Nephron (organoid): ENCODE data around the gene HOXA10.

Experiments used
- H3K27ac Mint-ChIP-seq, 3 experiments: 2 replicates each; pipeline ENCODE4 v1.8.0; 2020; ENCODE audit warnings: mixed read lengths in 3 of 3, mild to moderate bottlenecking in 2 of 3, moderate library complexity in 1 of 3
- H3K27me3 Mint-ChIP-seq: 2 replicates; pipeline ENCODE4 v1.8.0; 2021; ENCODE audit warnings: low read depth, mild to moderate bottlenecking, moderate library complexity, mixed read lengths
- H3K36me3 Mint-ChIP-seq: 2 replicates; pipeline ENCODE4 v1.8.0; 2020; ENCODE audit warnings: low read depth, mixed read lengths
- H3K4me1 Mint-ChIP-seq: 2 replicates; pipeline ENCODE4 v1.8.0; 2020; ENCODE audit warnings: mixed read lengths
- H3K4me3 Mint-ChIP-seq, 3 experiments: 2 replicates each; pipeline ENCODE4 v1.8.0; 2020; ENCODE audit warnings: mild to moderate bottlenecking in 3 of 3, mixed read lengths in 3 of 3, moderate library complexity in 2 of 3
- H3K9me3 Mint-ChIP-seq: 2 replicates; pipeline ENCODE4 v1.8.0; 2020; ENCODE audit warnings: mixed read lengths
- TF ChIP-seq, protein P1 (sequence below), 3 experiments: fragments of 200-600 bp; sonication (generic); IDR thresholded peaks; one replicate each; pipeline ENCODE4 v1.5.0; 2021; ENCODE audit warnings: antibody characterized with exemption in 3 of 3; ENCODE audit not compliant: unreplicated experiment in 3 of 3

HOXA10 gene

DNA sequence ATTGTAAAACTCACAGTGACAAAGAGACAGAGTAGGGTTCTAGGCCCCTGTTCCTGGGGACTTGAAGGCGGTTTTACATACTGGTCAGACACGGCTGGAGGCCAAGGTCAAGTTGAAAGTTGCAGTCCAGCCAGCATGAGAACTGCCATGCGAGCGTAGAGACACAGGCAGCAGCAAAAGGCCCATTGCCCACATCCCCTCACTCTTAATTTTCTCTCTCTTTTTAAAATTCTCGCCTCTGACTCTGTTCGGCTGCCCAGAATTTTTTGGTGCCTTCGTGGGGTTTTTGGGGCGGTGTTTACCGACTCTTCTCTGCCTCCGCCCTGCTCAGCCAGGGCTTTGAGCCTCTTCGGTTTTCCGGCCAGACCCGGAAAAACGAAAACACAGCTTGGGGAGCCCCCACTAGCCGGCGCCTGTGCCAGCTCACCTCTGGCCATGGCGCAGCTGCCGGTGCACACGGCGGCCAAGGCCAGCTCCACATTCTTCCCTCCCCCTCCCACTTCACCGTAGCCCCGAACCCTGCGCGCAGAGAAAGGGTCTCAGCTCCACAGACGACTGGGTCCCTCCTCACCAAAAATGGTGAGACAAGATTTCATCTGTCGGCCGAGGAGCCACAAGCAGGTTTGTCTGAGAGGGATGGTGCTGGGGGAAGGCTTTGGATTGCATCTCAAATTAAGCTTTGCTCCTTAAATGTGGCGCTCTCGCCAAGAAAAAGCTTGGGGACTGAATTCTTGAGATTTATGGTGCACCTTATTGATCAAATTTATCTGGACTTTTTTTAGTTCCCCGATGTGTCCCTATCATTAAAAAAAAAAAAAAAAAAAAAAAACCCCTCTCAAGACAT, 28.1 kb upstream of the HOXA10 start:
- Mint-ChIP-seq H3K4me1 (peaks cover 30% of the 10 kb centered on the region), H3K4me3 (peak overlapping the region; percentile 18 to 82 (median 23)), H3K27ac (no peak overlapping the region), H3K27me3 (peaks cover 98% of the 10 kb centered on the region), H3K9me3 (peaks cover 2% of the 10 kb centered on the region), H3K36me3 (no peaks in the 10 kb centered on the region)
- TF ChIP-seq, protein P1, sequence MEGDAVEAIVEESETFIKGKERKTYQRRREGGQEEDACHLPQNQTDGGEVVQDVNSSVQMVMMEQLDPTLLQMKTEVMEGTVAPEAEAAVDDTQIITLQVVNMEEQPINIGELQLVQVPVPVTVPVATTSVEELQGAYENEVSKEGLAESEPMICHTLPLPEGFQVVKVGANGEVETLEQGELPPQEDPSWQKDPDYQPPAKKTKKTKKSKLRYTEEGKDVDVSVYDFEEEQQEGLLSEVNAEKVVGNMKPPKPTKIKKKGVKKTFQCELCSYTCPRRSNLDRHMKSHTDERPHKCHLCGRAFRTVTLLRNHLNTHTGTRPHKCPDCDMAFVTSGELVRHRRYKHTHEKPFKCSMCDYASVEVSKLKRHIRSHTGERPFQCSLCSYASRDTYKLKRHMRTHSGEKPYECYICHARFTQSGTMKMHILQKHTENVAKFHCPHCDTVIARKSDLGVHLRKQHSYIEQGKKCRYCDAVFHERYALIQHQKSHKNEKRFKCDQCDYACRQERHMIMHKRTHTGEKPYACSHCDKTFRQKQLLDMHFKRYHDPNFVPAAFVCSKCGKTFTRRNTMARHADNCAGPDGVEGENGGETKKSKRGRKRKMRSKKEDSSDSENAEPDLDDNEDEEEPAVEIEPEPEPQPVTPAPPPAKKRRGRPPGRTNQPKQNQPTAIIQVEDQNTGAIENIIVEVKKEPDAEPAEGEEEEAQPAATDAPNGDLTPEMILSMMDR (IDR thresholded peaks at IDR 0.05; ENCODE audit: unreplicated experiment in 3 of 3) = no peak

DNA sequence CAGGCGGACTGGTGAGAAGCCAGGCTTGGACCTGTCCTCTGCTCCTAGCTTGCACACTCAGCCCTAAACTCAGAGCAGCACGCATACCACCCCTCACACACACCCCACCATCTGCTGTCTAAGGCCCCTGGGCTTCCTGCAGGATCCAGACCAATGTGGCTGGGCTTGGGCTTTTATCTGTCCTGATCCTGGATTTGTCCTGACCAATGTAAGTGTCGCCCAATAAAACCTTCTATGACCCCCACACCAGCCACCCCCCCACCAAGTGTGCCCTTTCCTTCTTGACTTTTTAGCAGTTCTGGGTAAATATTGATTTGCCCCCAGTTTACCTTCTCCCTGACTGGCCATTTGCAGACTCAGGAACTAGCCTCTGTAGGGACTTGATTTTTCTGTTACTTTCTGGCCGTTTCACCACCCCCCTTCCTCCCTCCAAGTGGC, 27.5 kb upstream of the HOXA10 start:
- TF ChIP-seq, protein P1 (IDR thresholded peaks at IDR 0.05; ENCODE audit: unreplicated experiment in 3 of 3) = no peak
- H3K4me3 Mint-ChIP-seq = peak overlapping the region; percentile 70 to 82 (median 79)
- peaks cover 98% of the 10 kb centered on the region for H3K27me3 Mint-ChIP-seq
- H3K36me3 Mint-ChIP-seq = no peaks in the 10 kb centered on the region
- peaks cover 2% of the 10 kb centered on the region for H3K9me3 Mint-ChIP-seq
- no peak overlapping the region for H3K27ac Mint-ChIP-seq
- peaks cover 30% of the 10 kb centered on the region for H3K4me1 Mint-ChIP-seq

DNA sequence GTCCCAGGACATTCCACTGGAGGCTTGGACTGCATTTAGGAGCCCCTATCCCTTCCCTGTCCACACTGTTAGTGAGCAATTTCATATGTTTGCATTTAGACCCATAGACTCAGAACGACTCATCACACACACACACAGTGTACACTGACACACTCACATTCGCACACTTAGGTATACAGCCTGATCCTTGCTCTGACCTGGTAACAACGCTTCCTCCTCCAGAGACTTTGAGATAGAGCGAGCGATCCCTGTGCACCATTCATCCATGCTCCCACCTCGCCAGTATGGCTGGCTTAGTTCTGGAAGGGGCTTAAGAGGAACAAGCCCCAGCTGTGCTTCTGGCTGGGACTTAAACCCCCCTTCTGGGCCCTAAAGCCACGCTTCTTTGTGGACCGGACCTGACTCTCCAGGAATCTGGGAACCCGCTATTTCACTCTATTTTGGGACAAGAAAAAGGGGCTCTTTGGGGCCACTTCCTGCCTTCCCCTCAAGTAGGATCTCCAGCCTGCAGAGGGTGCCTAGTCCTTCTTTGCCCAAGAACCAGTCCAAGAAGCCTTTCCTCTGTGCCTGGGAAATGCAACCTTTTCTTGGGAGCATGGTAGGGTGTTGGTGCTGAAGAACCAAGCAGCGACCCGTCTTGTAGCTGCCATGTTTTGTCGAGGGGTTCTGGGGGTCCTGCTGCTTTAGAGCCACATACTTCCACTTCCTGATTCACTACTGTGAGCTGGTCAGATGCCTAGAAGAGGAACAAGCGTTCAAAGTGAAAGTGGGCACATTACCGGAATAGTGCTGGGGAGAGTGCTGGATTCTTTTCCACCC, 26.9 kb upstream of the HOXA10 start:
- no peaks in the 10 kb centered on the region for H3K36me3 Mint-ChIP-seq
- peaks cover 98% of the 10 kb centered on the region for H3K27me3 Mint-ChIP-seq
- no peak overlapping the region for H3K27ac Mint-ChIP-seq
- H3K4me1 Mint-ChIP-seq = peaks cover 29% of the 10 kb centered on the region
- TF ChIP-seq, protein P1 (IDR thresholded peaks at IDR 0.05; ENCODE audit: unreplicated experiment in 3 of 3) = no peak
- H3K4me3 Mint-ChIP-seq = peak overlapping the region; percentile 70 to 82 (median 79)
- no peaks in the 10 kb centered on the region for H3K9me3 Mint-ChIP-seq

DNA sequence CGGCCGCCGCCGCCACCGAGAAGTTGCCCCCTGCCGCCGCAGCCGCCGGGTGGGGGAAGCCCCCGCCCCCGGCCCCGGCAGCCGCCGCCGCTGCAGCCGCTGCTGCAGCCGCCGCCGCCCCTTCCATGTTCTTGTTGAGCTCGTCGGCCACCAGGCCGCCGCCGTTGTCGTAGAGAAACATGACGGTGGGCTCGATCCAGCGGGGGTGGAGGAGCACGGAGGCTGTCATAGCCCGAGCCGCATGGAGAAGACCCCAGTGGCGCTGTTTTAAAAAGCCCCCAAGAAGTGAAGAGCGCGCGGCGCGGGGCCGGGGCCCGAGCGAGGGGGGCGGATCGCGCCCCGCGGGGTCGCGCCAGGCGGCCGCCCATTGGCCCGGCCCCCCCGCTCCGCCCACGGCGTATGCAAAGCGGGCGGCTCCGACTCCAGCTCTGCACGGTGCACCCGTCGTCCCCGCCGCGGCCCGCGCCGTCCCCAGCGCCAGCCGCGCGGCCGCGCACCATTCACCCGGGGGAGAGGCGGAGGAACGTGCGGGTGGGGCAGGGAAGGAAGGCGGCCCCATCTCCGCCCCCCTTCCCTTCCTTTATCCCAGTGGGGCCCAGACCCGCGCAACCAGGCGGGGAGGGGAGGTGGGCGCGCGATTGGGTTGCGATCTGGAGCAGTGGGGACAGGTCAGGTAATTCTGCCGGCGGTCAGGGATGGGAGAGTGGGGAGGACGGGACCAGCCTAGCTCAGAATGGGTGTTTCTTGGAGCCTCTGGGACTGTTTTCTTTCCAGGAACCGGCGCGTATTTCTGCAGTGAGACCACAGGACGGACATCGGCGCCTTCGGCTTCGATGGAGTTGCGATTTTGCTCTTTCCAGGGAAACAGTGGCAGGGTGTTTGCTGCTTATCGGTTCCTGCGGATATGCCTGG, 26.0 kb upstream of the HOXA10 start, which contains the start of gene HOXA13:
TSS of gene HOXA13 (minus strand) at position 243 of the 912 bp plus-strand sequence. CDS start at position 229, 14 bp downstream.
- H3K9me3 Mint-ChIP-seq = no peaks in the 10 kb centered on the region
- peaks cover 23% of the 10 kb centered on the region for H3K4me1 Mint-ChIP-seq
- peaks cover 98% of the 10 kb centered on the region for H3K27me3 Mint-ChIP-seq
- no peak within 1 kb of the TSS for H3K27ac Mint-ChIP-seq
- TF ChIP-seq, protein P1 (IDR thresholded peaks at IDR 0.05; ENCODE audit: unreplicated experiment in 3 of 3) = no peak
- H3K4me3 Mint-ChIP-seq = peak within 1 kb of the TSS; percentile 82 to 89 (median 85)
- no peaks in the 10 kb centered on the region for H3K36me3 Mint-ChIP-seq
